HG03432 (cell line): ENCODE data around the gene ZNF385D.

Experiments
- ATAC-seq: cut with Tn5 transposase; IDR thresholded peaks from one replicate; pipeline ENCODE4 v1.9.1; 2021; ENCODE audit warnings: mild to moderate bottlenecking, moderate library complexity; ENCODE audit not compliant: unreplicated experiment

ZNF385D gene

GRCh38 chr3:21618695-21619094 is 132.3 kb downstream of the ZNF385D start:
- no peak for ATAC-seq

- ATAC-seq = no peak
These were observed 137.5 kb downstream of the ZNF385D start for GRCh38 chr3:21613372-21614070.

GRCh38 chr3:21601178-21601577 is 149.8 kb downstream of the ZNF385D start:
- no peak for ATAC-seq

- no peak for ATAC-seq
These were observed 151.1 kb downstream of the ZNF385D start for GRCh38 chr3:21599890-21600289.

- no peak for ATAC-seq
These were observed 158.2 kb downstream of the ZNF385D start for GRCh38 chr3:21592828-21593227.

- no peak for ATAC-seq
These were observed 163.1 kb downstream of the ZNF385D start for GRCh38 chr3:21587894-21588293.

- no peak for ATAC-seq
These were observed 165.7 kb downstream of the ZNF385D start for GRCh38 chr3:21585216-21585740.

GRCh38 chr3:21573291-21573690 is 177.7 kb downstream of the ZNF385D start:
- ATAC-seq = no peak

- no peak for ATAC-seq
These were observed 186.5 kb downstream of the ZNF385D start for GRCh38 chr3:21564531-21564930.

GRCh38 chr3:21562243-21562642 is 188.8 kb downstream of the ZNF385D start:
- ATAC-seq = no peak

GRCh38 chr3:21561472-21561871 is 189.5 kb downstream of the ZNF385D start:
- no peak for ATAC-seq

- no peak for ATAC-seq
These were observed 200.0 kb downstream of the ZNF385D start for GRCh38 chr3:21551019-21551418.

GRCh38 chr3:21544076-21544462 is 206.9 kb downstream of the ZNF385D start:
- no peak for ATAC-seq

GRCh38 chr3:21543380-21544075 is 207.5 kb downstream of the ZNF385D start:
- no peak for ATAC-seq

GRCh38 chr3:21542656-21543379 is 208.2 kb downstream of the ZNF385D start:
- no peak for ATAC-seq

- no peak for ATAC-seq
These were observed 210.7 kb downstream of the ZNF385D start for GRCh38 chr3:21540265-21540664.

GRCh38 chr3:21534462-21534861 is 216.5 kb downstream of the ZNF385D start:
- ATAC-seq = no peak

- ATAC-seq = no peak
These were observed 218.0 kb downstream of the ZNF385D start for GRCh38 chr3:21533002-21533401.

GRCh38 chr3:21531909-21532308 is 219.1 kb downstream of the ZNF385D start:
- no peak for ATAC-seq

GRCh38 chr3:21528291-21528995 is 222.6 kb downstream of the ZNF385D start:
- ATAC-seq = no peak

GRCh38 chr3:21526461-21526860 is 224.5 kb downstream of the ZNF385D start:
- ATAC-seq = no peak
